Mucosa of rectum (tissue), 2 donors: Measurements from ENCODE around the gene CLDN10.

Experiments
- H3K27ac ChIP-seq, 2 donors: one replicate each; pipeline ENCODE4 v1.7.0; 2013; ENCODE audit warnings: inconsistent platforms in 2 of 2, low read depth in 2 of 2, low read length in 2 of 2
- H3K27me3 ChIP-seq, 2 donors: one replicate each; pipeline ENCODE4 v1.7.0; 2013; ENCODE audit warnings: low read length in 2 of 2; ENCODE audit not compliant: control insufficient read depth in 2 of 2, insufficient read depth in 2 of 2
- H3K36me3 ChIP-seq, 2 donors: one replicate each; pipeline ENCODE4 v1.7.0; 2013; ENCODE audit warnings: low read length in 2 of 2; ENCODE audit not compliant: control insufficient read depth in 2 of 2, insufficient read depth in 2 of 2
- H3K4me1 ChIP-seq, 2 donors: one replicate each; pipeline ENCODE4 v1.7.0; 2013; ENCODE audit warnings: low read length in 2 of 2, mild to moderate bottlenecking in 1 of 2; ENCODE audit not compliant: control insufficient read depth in 2 of 2, insufficient read depth in 2 of 2
- H3K4me3 ChIP-seq, 2 donors: one replicate each; pipeline ENCODE4 v1.7.0; 2013; ENCODE audit warnings: low read length in 2 of 2
- H3K9ac ChIP-seq, 2 donors: one replicate each; pipeline ENCODE4 v1.7.0; 2013; ENCODE audit warnings: low read length in 2 of 2, low read depth in 1 of 2, mild to moderate bottlenecking in 1 of 2
- H3K9me3 ChIP-seq, 2 donors: one replicate each; pipeline ENCODE4 v1.7.0; 2013; ENCODE audit warnings: low read length in 2 of 2; ENCODE audit not compliant: control insufficient read depth in 2 of 2
- donor health status: healthy.
- donor health status: Normal muscosa, but diverticular disease.

Gene CLDN10

GRCh38 chr13:95552539-95553441 lies at the start of gene CLDN10:
Gene CLDN10, plus strand, starts transcription at chr13:95552720. Its CDS starts 34 bp downstream, at chr13:95552754.
- no peak within 1 kb of the TSS for H3K4me3 ChIP-seq
- H3K4me1 ChIP-seq: peaks cover 0 to 5% of the 10 kb centered on the region in 2 donors
- no peaks in the 10 kb centered on the region for H3K36me3 ChIP-seq
- H3K27me3 ChIP-seq: peaks cover 38 to 41% of the 10 kb centered on the region in 2 donors
- H3K9me3 ChIP-seq: no peaks in the 10 kb centered on the region
- no peak within 1 kb of the TSS for H3K27ac ChIP-seq
- H3K9ac ChIP-seq: no peak within 1 kb of the TSS

- Histone ChIP-seq H3K4me3 (no peak overlapping the region), H3K4me1 (no peaks in the 10 kb centered on the region), H3K36me3 (no peaks in the 10 kb centered on the region), H3K9ac (no peak overlapping the region), H3K9me3 (no peaks in the 10 kb centered on the region), H3K27ac (no peak overlapping the region), H3K27me3 (no peaks in the 10 kb centered on the region)
These were observed 48.9 kb upstream of the CLDN10 start for GRCh38 chr13:95503662-95504061.

DNA sequence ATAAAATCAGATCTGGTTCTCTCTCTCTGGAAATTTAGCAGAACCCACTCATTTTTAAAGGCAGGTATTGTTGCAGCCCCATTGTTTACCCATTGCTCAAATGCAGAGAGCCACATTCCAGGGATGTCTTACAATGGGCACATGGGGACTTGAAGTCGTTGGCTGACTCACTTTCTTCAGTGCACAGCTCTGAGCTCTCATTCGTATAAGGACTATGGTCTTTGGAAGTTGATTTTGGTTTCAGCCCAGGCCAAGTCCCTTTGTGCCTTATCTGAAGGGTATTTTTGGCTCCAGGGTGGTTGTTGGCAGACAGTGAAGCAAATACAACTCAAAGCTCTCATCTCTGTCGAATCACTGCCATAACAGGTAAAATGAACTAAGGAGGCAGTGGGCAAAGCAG lies 47.3 kb upstream of the CLDN10 start:
- Histone ChIP-seq H3K9ac (no peak overlapping the region), H3K36me3 (no peaks in the 10 kb centered on the region), H3K27me3 (no peaks in the 10 kb centered on the region), H3K9me3 (no peaks in the 10 kb centered on the region), H3K4me1 (no peaks in the 10 kb centered on the region), H3K27ac (no peak overlapping the region), H3K4me3 (no peak overlapping the region)

DNA sequence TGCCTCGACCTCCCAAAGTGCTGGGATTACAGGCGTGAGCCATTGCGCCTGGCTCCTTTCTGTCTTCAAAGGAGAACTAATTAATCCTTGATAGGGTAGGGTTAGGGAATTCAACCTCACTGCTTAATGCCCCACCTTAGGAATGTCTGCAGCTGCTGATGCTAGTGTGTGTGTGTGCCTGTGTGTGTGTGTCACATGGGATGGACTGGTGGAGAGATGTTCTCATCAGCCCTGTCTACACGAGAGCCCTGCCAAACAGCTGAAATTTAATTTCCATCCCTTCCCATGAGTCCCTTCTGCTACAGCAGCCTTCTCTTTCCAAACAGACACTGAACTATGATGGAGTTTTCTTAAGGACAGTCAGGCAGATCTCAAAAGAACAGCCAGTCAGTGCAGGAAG lies 46.5 kb upstream of the CLDN10 start:
- Histone ChIP-seq H3K4me3 (no peak overlapping the region), H3K9ac (no peak overlapping the region), H3K27me3 (no peaks in the 10 kb centered on the region), H3K27ac (no peak overlapping the region), H3K4me1 (no peaks in the 10 kb centered on the region), H3K9me3 (no peaks in the 10 kb centered on the region), H3K36me3 (no peaks in the 10 kb centered on the region)

GRCh38 chr13:95507991-95508390 lies 44.5 kb upstream of the CLDN10 start:
- no peak overlapping the region for H3K27ac ChIP-seq
- H3K27me3 ChIP-seq: no peaks in the 10 kb centered on the region
- H3K4me3 ChIP-seq: no peak overlapping the region
- H3K9me3 ChIP-seq: no peaks in the 10 kb centered on the region
- no peaks in the 10 kb centered on the region for H3K4me1 ChIP-seq
- no peak overlapping the region for H3K9ac ChIP-seq
- no peaks in the 10 kb centered on the region for H3K36me3 ChIP-seq

DNA sequence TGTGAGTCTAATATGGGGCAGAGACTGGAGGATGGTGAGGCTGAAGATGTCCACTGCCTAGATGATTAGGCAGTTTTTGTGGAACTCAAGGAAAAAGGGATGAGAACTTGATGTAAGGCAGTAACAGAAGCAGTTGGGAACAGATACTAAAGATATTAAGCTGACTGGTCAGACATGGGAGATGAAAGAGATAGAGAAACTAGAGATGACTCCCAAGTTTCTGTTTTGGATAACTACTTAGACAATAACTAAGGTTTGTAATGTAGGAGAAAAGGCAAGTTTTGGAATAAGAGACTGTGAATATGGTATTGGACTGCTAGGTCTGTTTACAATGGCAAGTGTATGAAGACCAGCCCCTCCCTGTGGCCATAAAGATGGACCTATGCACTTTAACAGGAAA lies 43.5 kb upstream of the CLDN10 start:
- Histone ChIP-seq H3K4me1 (no peaks in the 10 kb centered on the region), H3K27me3 (no peaks in the 10 kb centered on the region)

DNA sequence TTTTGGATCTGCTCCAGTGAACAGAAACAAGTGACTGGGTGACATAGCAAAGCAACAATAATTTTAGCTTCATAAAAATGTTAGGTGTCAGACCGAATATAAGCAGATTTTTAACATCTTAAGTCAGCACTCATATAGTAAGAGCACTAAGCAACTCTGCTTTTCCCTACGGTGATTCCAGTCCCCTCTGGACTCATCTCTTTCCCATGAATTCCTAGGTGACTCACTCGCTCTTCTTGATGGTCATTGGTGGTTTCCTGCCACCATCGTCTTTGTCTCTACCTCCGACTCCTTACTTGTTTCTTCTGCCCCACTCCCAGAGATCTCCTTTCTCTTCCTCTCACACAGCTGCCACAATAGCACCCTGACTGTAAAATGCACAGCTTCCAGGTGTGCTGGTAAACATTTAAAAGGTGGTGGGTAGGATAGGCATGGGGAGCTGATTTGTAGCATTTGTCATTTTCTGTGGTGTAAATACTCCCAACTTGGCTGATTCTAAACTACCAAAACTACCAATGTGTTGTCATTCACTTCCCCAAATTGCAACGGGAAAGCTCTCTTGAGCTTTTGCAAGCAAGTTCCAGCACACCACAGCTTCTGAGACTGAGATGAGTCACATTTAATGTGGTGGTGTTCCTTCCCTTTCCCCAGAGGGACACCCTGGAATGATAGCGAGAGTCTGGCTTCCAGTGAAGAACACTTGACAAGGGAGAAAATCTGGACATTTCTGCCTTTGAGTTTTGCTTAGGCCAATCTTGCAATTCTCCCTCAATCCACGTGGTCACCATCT lies 42.8 kb upstream of the CLDN10 start:
- no peak overlapping the region for H3K27ac ChIP-seq
- H3K27me3 ChIP-seq: no peaks in the 10 kb centered on the region
- no peak overlapping the region for H3K4me3 ChIP-seq
- no peak overlapping the region for H3K9ac ChIP-seq
- H3K9me3 ChIP-seq: no peaks in the 10 kb centered on the region
- H3K36me3 ChIP-seq: no peaks in the 10 kb centered on the region
- H3K4me1 ChIP-seq: no peaks in the 10 kb centered on the region

More for the DNA sequence above, 43.5 kb upstream of the CLDN10 start:
- Histone ChIP-seq H3K27ac (no peak overlapping the region), H3K4me3 (no peak overlapping the region), H3K9me3 (no peaks in the 10 kb centered on the region), H3K36me3 (no peaks in the 10 kb centered on the region), H3K9ac (no peak overlapping the region)

GRCh38 chr13:95510950-95511349 lies 41.6 kb upstream of the CLDN10 start:
- H3K9me3 ChIP-seq: no peaks in the 10 kb centered on the region
- H3K4me1 ChIP-seq: no peaks in the 10 kb centered on the region
- no peaks in the 10 kb centered on the region for H3K27me3 ChIP-seq
- H3K9ac ChIP-seq: no peak overlapping the region
- H3K27ac ChIP-seq: no peak overlapping the region
- H3K4me3 ChIP-seq: no peak overlapping the region
- H3K36me3 ChIP-seq: no peaks in the 10 kb centered on the region

DNA sequence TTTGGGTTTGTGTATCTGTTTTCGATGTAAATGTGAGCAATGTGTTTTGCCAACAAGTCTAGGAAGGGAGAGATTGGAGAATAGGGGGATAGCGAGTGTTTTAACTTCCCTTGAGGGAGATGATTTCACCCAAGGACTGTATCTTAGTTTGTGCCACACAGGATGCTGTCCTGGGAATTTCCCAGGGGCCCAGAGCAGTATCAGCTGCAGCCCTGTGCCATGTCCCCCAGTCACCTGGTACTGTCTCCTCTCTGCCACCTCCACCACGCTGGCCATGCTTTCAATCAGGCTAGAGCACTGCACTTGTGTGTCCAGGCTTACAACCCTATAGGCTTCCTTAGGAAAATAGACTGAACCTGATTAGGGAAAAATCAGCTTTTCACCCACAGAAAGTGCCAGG lies 40.1 kb upstream of the CLDN10 start:
- no peaks in the 10 kb centered on the region for H3K9me3 ChIP-seq
- H3K4me3 ChIP-seq: no peak overlapping the region
- no peaks in the 10 kb centered on the region for H3K27me3 ChIP-seq
- no peaks in the 10 kb centered on the region for H3K4me1 ChIP-seq
- H3K36me3 ChIP-seq: no peaks in the 10 kb centered on the region
- H3K27ac ChIP-seq: no peak overlapping the region
- H3K9ac ChIP-seq: no peak overlapping the region

DNA sequence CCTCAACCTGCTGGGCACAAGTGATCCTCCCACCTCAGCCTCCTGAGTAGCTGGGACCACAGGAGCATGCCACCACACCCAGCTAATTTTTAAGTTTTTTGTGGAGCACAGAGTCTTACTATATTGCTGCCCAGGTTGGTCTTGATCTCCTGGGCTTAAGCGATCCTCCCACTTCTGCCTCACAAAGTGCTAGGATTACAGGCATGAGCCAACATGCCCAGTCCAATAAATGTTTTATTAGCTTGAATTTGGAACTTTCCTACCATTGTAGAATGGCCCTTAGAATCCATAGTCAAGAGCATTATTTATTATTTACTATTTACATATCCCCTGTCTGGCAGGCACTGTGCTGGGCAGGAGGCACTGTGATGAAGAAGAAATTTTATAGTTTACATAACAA lies 39.6 kb upstream of the CLDN10 start:
- H3K27me3 ChIP-seq: no peaks in the 10 kb centered on the region
- H3K9me3 ChIP-seq: no peaks in the 10 kb centered on the region
- no peak overlapping the region for H3K9ac ChIP-seq
- no peak overlapping the region for H3K4me3 ChIP-seq
- no peaks in the 10 kb centered on the region for H3K36me3 ChIP-seq
- no peaks in the 10 kb centered on the region for H3K4me1 ChIP-seq
- H3K27ac ChIP-seq: no peak overlapping the region
